ENCODE data around the gene JADE3.

The JADE3 gene

GRCh38 chrX:46912098-46912602, at the start of gene JADE3:
JADE3 (plus strand) TSS chrX:46912421; CDS start chrX:46984895, 72,474 bp downstream.
- peak; percentile 53 for DNase-seq (ENCODE audit: low spot score)

GRCh38 chrX:46863072-46863471, 49.1 kb upstream of the JADE3 start:
- no peak for DNase-seq (ENCODE audit: low spot score)

DNA sequence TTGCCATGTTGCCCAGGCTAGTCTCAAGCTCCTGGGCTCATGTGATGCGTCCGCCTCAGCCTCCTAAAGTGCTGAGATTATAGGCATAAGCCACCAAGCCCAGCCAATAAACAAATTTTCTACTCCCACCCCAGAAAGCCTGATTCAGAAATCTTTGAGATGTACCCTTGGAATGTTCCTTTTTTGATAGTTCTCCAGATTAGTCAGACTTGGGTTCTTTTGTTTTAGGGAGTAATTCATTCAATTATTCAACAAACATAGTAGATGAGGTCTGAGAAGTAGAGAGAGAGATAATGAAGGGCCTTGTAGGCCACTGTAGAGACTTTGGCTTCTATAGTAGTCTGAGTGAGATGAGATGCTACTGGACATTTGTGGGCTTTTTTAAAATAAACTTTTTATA, 47.6 kb upstream of the JADE3 start:
- no peak for DNase-seq (ENCODE audit: low spot score)

DNA sequence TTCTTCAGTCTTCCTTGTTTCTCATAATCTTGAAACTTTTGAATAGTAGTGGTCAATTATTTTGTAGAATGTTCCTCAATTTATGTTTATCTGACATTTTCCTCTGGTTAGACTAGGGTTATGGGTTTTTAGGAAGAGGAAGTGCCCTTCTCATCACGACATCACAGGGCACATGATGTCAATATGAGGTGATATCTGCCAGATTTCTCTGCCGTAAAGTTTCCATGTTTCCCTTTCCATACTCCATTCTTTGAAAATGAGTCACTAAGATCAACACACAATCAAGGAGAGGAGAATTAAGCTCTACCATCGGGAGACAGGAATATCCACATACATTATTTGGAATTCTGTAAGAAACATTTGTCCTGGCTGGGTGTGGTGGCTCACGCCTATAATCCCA, 46.9 kb upstream of the JADE3 start:
- DNase-seq (ENCODE audit: low spot score) = no peak

GRCh38 chrX:46866726-46867125, 45.5 kb upstream of the JADE3 start:
- DNase-seq (ENCODE audit: low spot score) = no peak

DNA sequence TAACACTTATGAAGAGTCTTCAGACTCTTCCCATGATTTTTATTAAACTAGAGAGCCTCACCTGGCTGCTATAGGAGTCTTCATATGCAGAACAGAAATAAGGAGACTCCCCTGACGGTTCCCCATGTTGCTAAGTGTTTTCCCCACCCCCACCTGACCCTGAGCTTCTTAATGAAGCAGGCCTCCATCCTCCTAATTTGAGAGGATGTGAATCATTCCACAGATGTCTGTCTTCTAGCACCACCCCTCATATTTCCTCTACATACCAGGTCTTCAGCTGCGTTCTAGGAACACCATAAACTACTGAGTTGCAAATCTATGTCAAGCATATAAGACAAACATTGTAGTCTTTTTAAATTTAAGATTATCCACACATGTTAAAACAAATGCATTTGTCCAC, 38.5 kb upstream of the JADE3 start:
- no peak for DNase-seq (ENCODE audit: low spot score)

- DNase-seq (ENCODE audit: low spot score) = no peak
Observed at GRCh38 chrX:46876901-46877300, 35.3 kb upstream of the JADE3 start.

DNA sequence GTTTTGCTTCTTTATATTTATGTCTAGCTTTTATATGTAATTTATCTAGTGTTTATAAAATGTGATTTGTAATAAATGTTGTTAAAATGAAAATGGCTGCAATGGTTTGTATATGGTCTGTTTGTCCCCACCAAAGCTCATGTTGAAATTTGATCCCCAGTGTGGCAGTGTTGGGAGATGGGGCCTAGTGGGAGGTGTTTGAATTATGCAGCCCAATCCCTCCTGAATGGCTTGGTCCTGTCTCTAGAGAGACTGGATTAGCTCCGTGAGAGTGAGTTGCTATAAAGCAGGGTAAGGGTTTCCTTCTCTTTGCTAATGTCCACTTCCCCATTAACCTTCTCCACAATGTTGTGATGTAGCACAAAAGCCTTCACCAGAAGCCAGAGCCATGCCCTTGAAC, 30.0 kb upstream of the JADE3 start:
- DNase-seq (ENCODE audit: low spot score) = no peak

DNA sequence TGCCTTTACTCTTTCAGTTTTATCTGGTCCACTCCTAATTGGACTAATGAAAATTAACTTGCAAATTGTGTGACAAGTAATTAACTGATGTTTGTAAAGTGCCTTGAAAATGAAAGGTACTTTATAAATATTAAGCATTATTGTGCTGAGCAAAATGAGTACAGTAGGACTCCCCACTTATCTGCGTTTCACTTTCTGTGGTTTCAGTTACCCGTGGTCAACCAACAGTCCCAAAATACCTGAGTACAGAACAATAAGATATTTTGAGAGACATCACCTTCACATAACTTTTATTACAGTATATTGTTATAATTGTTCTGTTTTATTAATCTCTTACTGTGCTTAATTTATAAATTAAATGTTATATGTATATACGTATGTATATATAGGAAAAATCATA, 27.4 kb upstream of the JADE3 start:
- no peak for DNase-seq (ENCODE audit: low spot score)

DNA sequence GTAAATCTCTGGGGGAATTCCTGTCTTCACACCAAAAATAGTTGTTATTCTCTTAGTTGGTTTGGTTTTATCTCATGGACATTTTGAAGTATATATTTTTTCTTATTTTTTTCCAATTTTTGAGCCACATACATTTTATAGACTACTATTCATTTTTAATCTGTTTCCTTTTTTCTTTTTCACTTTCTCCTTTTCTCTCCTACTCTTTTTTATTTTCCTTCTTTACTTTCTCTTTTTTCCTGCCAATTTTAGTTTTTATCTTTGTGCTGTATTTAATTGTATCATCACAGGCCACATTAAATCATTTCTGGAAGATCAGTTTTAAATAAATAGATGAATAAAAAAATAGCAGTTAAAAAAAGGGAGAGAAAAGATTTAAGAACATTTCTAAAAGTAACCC, 14.0 kb upstream of the JADE3 start:
- DNase-seq (ENCODE audit: low spot score) = no peak

- peak; percentile 63 for DNase-seq (ENCODE audit: low spot score)
Observed at GRCh38 chrX:46903458-46904242, 8.6 kb upstream of the JADE3 start.

GRCh38 chrX:46904626-46905025, 7.6 kb upstream of the JADE3 start:
- no peak for DNase-seq (ENCODE audit: low spot score)

DNA sequence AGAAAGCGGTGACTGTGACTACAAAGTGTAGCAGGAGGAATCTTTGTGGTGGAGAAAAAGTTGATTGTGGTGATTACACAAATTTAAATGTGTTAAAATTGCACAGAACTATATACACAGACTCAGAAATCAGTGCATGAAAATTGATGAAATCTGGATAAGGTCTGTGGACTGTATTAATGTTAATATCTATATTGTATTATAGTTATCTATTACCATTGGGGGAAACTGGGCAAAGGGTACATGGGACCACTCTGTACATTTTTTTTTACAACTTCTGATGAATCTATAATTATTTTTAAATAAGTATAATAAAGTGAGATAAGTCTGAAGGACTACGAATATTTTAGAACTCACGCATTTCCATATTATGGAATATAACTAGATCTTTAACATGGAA, 1.8 kb upstream of the JADE3 start:
- DNase-seq (ENCODE audit: low spot score) = no peak

GRCh38 chrX:46912603-46913491, 626 bp downstream of the JADE3 start:
- peak; percentile 52 for DNase-seq (ENCODE audit: low spot score)

DNA sequence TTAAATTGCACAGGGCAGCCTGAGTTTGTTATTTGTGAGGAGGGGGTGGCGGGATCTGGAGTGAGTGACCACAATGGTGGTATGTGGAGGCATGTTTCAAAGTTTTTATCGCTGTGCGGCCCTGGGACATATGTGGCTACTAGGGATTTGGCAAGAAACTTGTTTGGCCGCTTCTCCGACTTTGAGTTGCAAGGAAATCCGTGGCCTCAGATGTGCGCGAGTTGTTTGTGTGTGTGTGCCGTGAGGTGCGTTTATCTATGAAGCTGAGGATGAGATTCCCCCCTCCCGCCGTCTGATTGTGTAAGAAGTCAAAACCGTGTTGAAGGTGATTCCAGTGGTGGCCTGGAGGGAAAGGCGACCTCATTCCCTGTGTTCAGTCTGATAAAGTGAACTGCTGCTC, 1.4 kb downstream of the JADE3 start:
- DNase-seq (ENCODE audit: low spot score) = peak; percentile 42

DNA sequence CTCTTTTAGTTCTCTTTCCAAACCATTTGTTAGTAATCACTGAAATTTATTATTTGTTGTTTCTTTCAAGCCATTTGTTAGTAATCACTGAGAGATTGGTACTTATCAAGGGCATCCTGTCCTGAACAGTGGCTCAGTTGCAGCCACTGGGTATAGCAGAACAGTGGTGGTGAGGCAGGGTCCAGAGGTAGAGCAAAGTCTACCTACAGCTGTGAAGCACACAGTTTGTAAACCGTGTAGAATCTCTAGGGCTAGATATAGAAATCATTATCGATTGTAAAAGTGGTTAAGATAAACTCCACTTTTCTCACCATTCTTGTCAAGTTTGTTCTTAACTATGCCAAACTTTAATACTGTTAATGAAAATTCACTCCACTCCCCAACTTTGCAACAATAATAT, 4.1 kb downstream of the JADE3 start:
- no peak for DNase-seq (ENCODE audit: low spot score)

DNA sequence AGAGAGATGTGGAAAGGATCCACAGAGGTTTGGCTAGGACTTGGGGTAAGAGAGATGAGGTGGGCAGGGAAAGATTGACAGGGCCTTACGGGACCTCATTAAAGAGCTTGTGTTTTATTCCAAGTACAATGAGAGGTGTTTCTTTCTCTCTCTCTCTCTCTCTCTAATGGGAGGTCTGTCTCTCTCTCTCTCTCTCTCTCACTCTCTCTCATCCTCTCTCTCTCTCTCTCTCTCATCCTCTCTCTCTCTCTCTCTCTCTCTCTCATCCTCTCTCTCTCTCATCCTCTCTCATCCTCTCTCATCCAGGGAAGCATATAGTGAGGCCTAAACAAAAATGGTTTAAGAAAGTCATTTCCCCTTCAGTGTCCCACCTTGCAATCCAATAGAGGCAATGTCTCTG, 5.4 kb downstream of the JADE3 start:
- DNase-seq (ENCODE audit: low spot score) = no peak

GRCh38 chrX:46918434-46918833, 6.2 kb downstream of the JADE3 start:
- no peak for DNase-seq (ENCODE audit: low spot score)

- no peak for DNase-seq (ENCODE audit: low spot score)
Observed at GRCh38 chrX:46920235-46920634, 8.0 kb downstream of the JADE3 start.

- no peak for DNase-seq (ENCODE audit: low spot score)
Observed at GRCh38 chrX:46922611-46923010, 10.4 kb downstream of the JADE3 start.

GRCh38 chrX:46927718-46928117, 15.5 kb downstream of the JADE3 start:
- DNase-seq (ENCODE audit: low spot score) = no peak

DNA sequence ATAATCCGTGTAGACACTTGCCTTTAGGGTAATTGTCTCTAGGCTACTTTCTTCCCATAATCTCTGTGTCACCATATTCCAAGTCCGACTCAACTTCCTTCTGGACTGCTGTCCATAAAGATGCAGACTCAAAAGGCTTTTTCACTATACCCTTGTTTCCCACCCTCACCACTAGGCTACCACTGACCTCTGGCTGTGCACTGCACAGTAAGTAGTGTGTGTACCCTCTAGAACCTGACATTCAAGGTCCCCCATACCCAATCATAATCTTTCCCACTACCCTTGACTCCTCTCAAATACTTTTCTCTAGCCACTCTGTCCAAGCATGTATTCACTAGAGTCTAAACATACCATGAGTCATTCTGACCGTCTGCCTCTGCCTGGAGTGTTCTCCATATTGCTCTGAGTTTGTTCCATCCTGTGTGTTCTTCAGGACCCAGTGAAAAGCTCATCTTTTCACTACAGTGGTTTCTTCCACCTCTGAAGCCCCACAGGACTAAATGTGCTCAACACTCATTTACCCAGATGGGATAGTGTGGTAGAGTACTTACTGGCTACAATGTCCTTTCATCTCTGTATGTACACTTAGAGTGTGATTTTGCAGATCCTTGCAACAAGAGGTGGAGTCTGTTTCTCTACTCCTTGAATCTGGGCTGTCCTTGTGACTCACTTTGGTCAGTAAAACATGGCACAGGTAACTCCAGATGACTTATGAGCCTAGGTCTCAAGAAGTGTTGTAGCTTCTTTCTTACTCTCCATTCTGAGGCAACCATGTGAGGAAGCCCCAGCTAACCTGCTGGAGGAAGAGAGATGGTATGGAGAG, 17.4 kb downstream of the JADE3 start:
- no peak for DNase-seq (ENCODE audit: low spot score)

Measured in HuH-7 (cell line).